GM12878 (cell line): Measurements from ENCODE around the gene CPEB3. TPM values are rescaled to one million over a fixed set of nuclear protein-coding genes. Genes with fewer than 3 reads are reported as not detected.

Experiments
- BHLHE40 ChIP-seq, 2 experiments: fragments of 450-650 bp in 1 of 2; IDR thresholded peaks; 2 replicates each; pipeline ENCODE4 v1.6.1; 2011 to 2017; ENCODE audit warnings: low read depth in 2 of 2, borderline replicate concordance in 1 of 2, improper control_type of control experiment in 1 of 2, low read length in 1 of 2, mild to moderate bottlenecking in 1 of 2
- BRCA1 ChIP-seq: IDR thresholded peaks from 2 replicates; pipeline ENCODE4 v1.6.1; 2011; ENCODE audit warnings: low read depth, low read length, improper control_type of control experiment
- CEBPB ChIP-seq, 2 experiments: fragments of 150-350 bp in 1 of 2; IDR thresholded peaks; 2 replicates each; pipeline ENCODE4 v1.6.1; 2012 to 2014; ENCODE audit warnings: low read depth in 2 of 2, low read length in 2 of 2, borderline replicate concordance in 1 of 2, inconsistent platforms in 1 of 2
- CREB1 ChIP-seq: IDR thresholded peaks from 2 replicates; pipeline ENCODE4 v1.6.1; 2012; ENCODE audit warnings: low read depth, mild to moderate bottlenecking, inconsistent platforms
- FOXM1 ChIP-seq: IDR thresholded peaks from 2 replicates; pipeline ENCODE4 v1.6.1; 2012; ENCODE audit warnings: low read depth, mild to moderate bottlenecking, inconsistent platforms, low read length, moderate library complexity
- HCFC1 ChIP-seq: fragments of 150-350 bp; IDR thresholded peaks from 2 replicates; pipeline ENCODE4 v1.6.1; 2014; ENCODE audit warnings: low read length
- HDAC2 ChIP-seq: fragments of 200-600 bp; sonication (generic); IDR thresholded peaks from 2 replicates; pipeline ENCODE4 v1.6.1; 2017
- IKZF2 ChIP-seq, 2 experiments: fragments of 450-650 bp; IDR thresholded peaks; 2 replicates each; pipeline ENCODE4 v1.6.1; 2017; ENCODE audit warnings: mild to moderate bottlenecking in 2 of 2, moderate library complexity in 2 of 2
- LARP7 ChIP-seq: fragments of 450-650 bp; IDR thresholded peaks from 2 replicates; pipeline ENCODE4 v1.6.1; 2017; ENCODE audit warnings: mild to moderate bottlenecking
- NR2C1 ChIP-seq: fragments of 450-650 bp; IDR thresholded peaks from 2 replicates; pipeline ENCODE4 v1.6.1; 2017; ENCODE audit warnings: antibody characterized with exemption, mild to moderate bottlenecking, moderate library complexity
- PAX5 ChIP-seq: IDR thresholded peaks from 2 replicates; pipeline ENCODE4 v1.6.1; 2011; ENCODE audit warnings: low read depth, low read length, borderline replicate concordance
- POLR2A ChIP-seq: IDR thresholded peaks from 2 replicates; pipeline ENCODE4 v1.6.1; 2011; ENCODE audit warnings: low read depth, mild to moderate bottlenecking, low read length
- RB1 ChIP-seq: fragments of 450-650 bp; formaldehyde crosslinking; IDR thresholded peaks from 2 replicates; pipeline ENCODE4 v1.6.1; 2017; ENCODE audit warnings: mild to moderate bottlenecking, borderline replicate concordance
- STAT1 ChIP-seq: fragments of 450-650 bp; conservative IDR thresholded peaks from 2 replicates; pipeline ENCODE4 v1.6.1; 2014; ENCODE audit warnings: antibody characterized with exemption, mild to moderate bottlenecking
- ZNF217 ChIP-seq: fragments of 450-650 bp; IDR thresholded peaks from 2 replicates; pipeline ENCODE4 v1.6.1; 2017; ENCODE audit warnings: antibody characterized with exemption, mild to moderate bottlenecking
- polyA plus RNA-seq, 11 experiments: library from polyadenylated mRNA; depleted of rRNA in 4 of 11; unstranded in 6 of 11; stranded (reverse) in 5 of 11; fragments of >200 nt; fragmentation: Nextera tagmentation in 4 of 11; fragmentation: Illumina TruSeq in 1 of 11; extraction: Ambion mirVana in 4 of 11; extraction: Trizol in 1 of 11; gene quantifications; 1 replicate in 1 of 11; 2 replicates in 10 of 11; pipeline versions ENCODE4 v1.2.1 to v1.2.3, GENCODE V29; 2011 to 2016; ENCODE audit warnings: inconsistent platforms in 2 of 11, missing spikeins in 2 of 11, low read depth in 1 of 11
- total RNA-seq, 4 experiments: library from RNA; depleted of rRNA in 3 of 4; stranded (reverse); fragments of >200 nt in 3 of 4; fragmentation: Illumina TruSeq in 1 of 4; extraction: Trizol in 1 of 4; gene quantifications; 2 replicates each; pipeline versions ENCODE4 v1.2.1 to v1.2.3, GENCODE V29; 2013 to 2021
- TF ChIP-seq, protein P1 (sequence below): fragments of 450-650 bp; IDR thresholded peaks from 2 replicates; pipeline ENCODE4 v1.6.1; 2017; ENCODE audit warnings: mild to moderate bottlenecking, moderate library complexity
- TF ChIP-seq, protein P2 (sequence below): fragments of 450-650 bp; conservative IDR thresholded peaks from 2 replicates; pipeline ENCODE4 v1.6.1; 2017; ENCODE audit warnings: mild to moderate bottlenecking, moderate library complexity
- TF ChIP-seq, protein P3 (sequence below): fragments of 450-650 bp; IDR thresholded peaks from 2 replicates; pipeline ENCODE4 v1.6.1; 2016; ENCODE audit warnings: mild to moderate bottlenecking

CPEB3 gene
- total and polyA plus RNA-seq, 10 of the 15 experiments (the other 5 are each of a cell fraction or from before 2014, with no cell fraction given) = 0.50 to 2.3 (median 1.2) TPM

DNA sequence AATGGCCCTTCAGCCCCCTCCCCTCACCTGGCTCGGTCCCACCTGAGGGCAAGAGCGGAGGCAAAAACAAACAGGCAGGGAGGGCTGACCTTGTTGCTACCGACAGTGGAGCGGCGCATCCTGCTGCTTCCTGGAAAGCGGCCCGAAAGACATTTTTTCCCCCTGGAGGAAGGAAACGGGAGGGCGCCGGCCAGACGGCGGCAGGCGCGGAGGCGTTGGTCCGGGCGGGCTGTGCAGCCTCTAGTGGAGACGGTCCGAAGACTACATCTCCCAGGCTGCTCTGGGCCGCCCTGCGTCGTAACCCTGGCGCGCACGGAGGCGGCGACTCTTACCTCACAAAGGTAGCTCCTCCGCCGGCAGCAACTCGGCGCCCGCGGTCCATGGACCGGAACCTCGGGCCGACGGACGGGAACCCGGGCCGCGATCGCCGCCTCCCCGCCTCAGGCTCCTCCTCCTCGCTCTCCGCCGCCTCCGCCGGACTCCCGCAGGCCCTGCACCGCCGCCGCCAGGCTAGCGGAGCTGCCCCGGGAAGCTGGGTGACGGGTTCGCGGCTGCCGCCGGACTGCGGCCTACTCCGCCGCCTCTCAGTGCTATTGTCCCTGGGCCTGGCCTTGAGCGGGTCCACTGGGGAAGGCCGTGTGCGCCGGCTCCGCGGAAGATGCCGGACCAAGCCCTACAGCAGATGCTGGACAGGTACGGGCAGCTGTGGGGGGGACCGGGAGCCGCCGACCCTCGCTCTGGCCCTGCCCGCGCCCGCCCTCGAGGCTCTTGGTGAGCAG is at the start of gene CPEB3, which contains the start of gene MARCHF5 (continued):
- TF ChIP-seq, protein P1, sequence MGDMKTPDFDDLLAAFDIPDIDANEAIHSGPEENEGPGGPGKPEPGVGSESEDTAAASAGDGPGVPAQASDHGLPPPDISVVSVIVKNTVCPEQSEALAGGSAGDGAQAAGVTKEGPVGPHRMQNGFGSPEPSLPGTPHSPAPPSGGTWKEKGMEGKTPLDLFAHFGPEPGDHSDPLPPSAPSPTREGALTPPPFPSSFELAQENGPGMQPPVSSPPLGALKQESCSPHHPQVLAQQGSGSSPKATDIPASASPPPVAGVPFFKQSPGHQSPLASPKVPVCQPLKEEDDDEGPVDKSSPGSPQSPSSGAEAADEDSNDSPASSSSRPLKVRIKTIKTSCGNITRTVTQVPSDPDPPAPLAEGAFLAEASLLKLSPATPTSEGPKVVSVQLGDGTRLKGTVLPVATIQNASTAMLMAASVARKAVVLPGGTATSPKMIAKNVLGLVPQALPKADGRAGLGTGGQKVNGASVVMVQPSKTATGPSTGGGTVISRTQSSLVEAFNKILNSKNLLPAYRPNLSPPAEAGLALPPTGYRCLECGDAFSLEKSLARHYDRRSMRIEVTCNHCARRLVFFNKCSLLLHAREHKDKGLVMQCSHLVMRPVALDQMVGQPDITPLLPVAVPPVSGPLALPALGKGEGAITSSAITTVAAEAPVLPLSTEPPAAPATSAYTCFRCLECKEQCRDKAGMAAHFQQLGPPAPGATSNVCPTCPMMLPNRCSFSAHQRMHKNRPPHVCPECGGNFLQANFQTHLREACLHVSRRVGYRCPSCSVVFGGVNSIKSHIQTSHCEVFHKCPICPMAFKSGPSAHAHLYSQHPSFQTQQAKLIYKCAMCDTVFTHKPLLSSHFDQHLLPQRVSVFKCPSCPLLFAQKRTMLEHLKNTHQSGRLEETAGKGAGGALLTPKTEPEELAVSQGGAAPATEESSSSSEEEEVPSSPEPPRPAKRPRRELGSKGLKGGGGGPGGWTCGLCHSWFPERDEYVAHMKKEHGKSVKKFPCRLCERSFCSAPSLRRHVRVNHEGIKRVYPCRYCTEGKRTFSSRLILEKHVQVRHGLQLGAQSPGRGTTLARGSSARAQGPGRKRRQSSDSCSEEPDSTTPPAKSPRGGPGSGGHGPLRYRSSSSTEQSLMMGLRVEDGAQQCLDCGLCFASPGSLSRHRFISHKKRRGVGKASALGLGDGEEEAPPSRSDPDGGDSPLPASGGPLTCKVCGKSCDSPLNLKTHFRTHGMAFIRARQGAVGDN = no peak
- TF ChIP-seq NR2C1 (peak; percentile 92), CREB1 (peak; percentile 97), POLR2A (peak; percentile 81), RB1 (peak; percentile 29; the same call in 1 of the 2 replicates), IKZF2 (IDR thresholded peaks at IDR 0.05) (peak; percentile 78 to 85; a peak in 2 of 4 replicates), BRCA1 (no peak), LARP7 (peak; percentile 93), PAX5 (peak; percentile 92), STAT1 (no peak), CEBPB (IDR thresholded peaks at IDR 0.05; ENCODE audit: borderline replicate concordance in 1 of 2, low read depth in 2 of 2, low read length in 2 of 2) (no peak), HCFC1 (peak; percentile 96), ZNF217 (peak; percentile 75; the same call in 1 of the 2 replicates), FOXM1 (no peak), BHLHE40 (IDR thresholded peaks at IDR 0.05; ENCODE audit: borderline replicate concordance in 1 of 2, low read depth in 2 of 2, low read length in 1 of 2) (peak; percentile 10 to 59; a peak in 3 of 4 replicates), HDAC2 (no peak)
- TF ChIP-seq, protein P2, sequence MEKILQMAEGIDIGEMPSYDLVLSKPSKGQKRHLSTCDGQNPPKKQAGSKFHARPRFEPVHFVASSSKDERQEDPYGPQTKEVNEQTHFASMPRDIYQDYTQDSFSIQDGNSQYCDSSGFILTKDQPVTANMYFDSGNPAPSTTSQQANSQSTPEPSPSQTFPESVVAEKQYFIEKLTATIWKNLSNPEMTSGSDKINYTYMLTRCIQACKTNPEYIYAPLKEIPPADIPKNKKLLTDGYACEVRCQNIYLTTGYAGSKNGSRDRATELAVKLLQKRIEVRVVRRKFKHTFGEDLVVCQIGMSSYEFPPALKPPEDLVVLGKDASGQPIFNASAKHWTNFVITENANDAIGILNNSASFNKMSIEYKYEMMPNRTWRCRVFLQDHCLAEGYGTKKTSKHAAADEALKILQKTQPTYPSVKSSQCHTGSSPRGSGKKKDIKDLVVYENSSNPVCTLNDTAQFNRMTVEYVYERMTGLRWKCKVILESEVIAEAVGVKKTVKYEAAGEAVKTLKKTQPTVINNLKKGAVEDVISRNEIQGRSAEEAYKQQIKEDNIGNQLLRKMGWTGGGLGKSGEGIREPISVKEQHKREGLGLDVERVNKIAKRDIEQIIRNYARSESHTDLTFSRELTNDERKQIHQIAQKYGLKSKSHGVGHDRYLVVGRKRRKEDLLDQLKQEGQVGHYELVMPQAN = peak; percentile 65
- TF ChIP-seq, protein P3, sequence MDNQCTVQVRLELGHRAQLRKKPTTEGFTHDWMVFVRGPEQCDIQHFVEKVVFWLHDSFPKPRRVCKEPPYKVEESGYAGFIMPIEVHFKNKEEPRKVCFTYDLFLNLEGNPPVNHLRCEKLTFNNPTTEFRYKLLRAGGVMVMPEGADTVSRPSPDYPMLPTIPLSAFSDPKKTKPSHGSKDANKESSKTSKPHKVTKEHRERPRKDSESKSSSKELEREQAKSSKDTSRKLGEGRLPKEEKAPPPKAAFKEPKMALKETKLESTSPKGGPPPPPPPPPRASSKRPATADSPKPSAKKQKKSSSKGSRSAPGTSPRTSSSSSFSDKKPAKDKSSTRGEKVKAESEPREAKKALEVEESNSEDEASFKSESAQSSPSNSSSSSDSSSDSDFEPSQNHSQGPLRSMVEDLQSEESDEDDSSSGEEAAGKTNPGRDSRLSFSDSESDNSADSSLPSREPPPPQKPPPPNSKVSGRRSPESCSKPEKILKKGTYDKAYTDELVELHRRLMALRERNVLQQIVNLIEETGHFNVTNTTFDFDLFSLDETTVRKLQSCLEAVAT = 0 out of 2 replicates have a peak, but pooled peaks have one; percentile 12
